IPS DF 4.7 (cell line): ENCODE data around the gene DACH1.

ENCODE experiments used
- DNase-seq: peaks from one replicate; pipeline ENCODE4 v3.0.0-alpha.2; 2013; ENCODE audit warnings: low spot score; ENCODE audit errors: extremely low read depth

DACH1 gene

GRCh38 chr13:71590654-71591148 lies 276.3 kb downstream of the DACH1 start:
- DNase-seq, result no peak

- no peak for DNase-seq
Measured at GRCh38 chr13:71589032-71589431, 278.0 kb downstream of the DACH1 start.

GRCh38 chr13:71587817-71588216 lies 279.2 kb downstream of the DACH1 start:
- DNase-seq, result no peak

- DNase-seq, result no peak
Measured at GRCh38 chr13:71587193-71587592, 279.8 kb downstream of the DACH1 start.

- DNase-seq, result no peak
Measured at GRCh38 chr13:71583581-71583980, 283.4 kb downstream of the DACH1 start.

- no peak for DNase-seq
Measured at GRCh38 chr13:71580614-71581013, 286.4 kb downstream of the DACH1 start.

GRCh38 chr13:71578048-71578447 lies 289.0 kb downstream of the DACH1 start:
- no peak for DNase-seq

- DNase-seq, result no peak
Measured at GRCh38 chr13:71577127-71577526, 289.9 kb downstream of the DACH1 start.

GRCh38 chr13:71576571-71576970 lies 290.4 kb downstream of the DACH1 start:
- DNase-seq, result no peak

- no peak for DNase-seq
Measured at GRCh38 chr13:71546881-71547280, 320.1 kb downstream of the DACH1 start.

- no peak for DNase-seq
Measured at GRCh38 chr13:71540098-71540497, 326.9 kb downstream of the DACH1 start.

GRCh38 chr13:71536201-71536600 lies 330.8 kb downstream of the DACH1 start:
- no peak for DNase-seq

GRCh38 chr13:71524613-71525304 lies 342.2 kb downstream of the DACH1 start:
- DNase-seq, result no peak

- DNase-seq, result no peak
Measured at GRCh38 chr13:71524245-71524612, 342.8 kb downstream of the DACH1 start.

GRCh38 chr13:71522941-71523526 lies 344.0 kb downstream of the DACH1 start:
- no peak for DNase-seq

- DNase-seq, result no peak
Measured at GRCh38 chr13:71517004-71517403, 350.0 kb downstream of the DACH1 start.

- DNase-seq, result no peak
Measured at GRCh38 chr13:71516521-71516920, 350.5 kb downstream of the DACH1 start.

- DNase-seq, result no peak
Measured at GRCh38 chr13:71515744-71516038, 351.3 kb downstream of the DACH1 start.

GRCh38 chr13:71514900-71515743 lies 351.9 kb downstream of the DACH1 start:
- no peak for DNase-seq

GRCh38 chr13:71513411-71514033 lies 353.5 kb downstream of the DACH1 start:
- no peak for DNase-seq

- DNase-seq, result no peak
Measured at GRCh38 chr13:71503781-71504180, 363.2 kb downstream of the DACH1 start.

- no peak for DNase-seq
Measured at GRCh38 chr13:71499944-71500514, 367.0 kb downstream of the DACH1 start.
